GM23338 (cell line): ENCODE data around the gene TRAF3IP3. TPM values are rescaled to one million over a fixed set of nuclear protein-coding genes. Genes with fewer than 3 reads are reported as not detected.

Experiments
- ATAC-seq: fragments of 200-7000 bp; cut with Tn5 transposase; 3 replicates; pipeline ENCODE4 v1.9.1; 2020
- DNase-seq: peaks from one replicate; pipeline ENCODE4 v3.0.0-alpha.2; 2015; ENCODE audit warnings: low spot score
- H2AFZ ChIP-seq: fragments of 200-600 bp; sonication (generic); 2 replicates; pipeline ENCODE4 v1.8.0; 2016; ENCODE audit warnings: antibody characterized with exemption, mild to moderate bottlenecking, moderate library complexity
- H3F3A ChIP-seq: fragments of 200-600 bp; sonication (generic); replicated peaks from 2 replicates; pipeline ENCODE4 v1.8.0; 2017; ENCODE audit warnings: antibody characterized with exemption, mixed run types, low read depth
- H3K27ac ChIP-seq: fragments of 200-600 bp; sonication (generic); 2 replicates; pipeline ENCODE4 v1.6.1; 2016; ENCODE audit warnings: low read depth
- H3K27me3 ChIP-seq: fragments of 200-600 bp; sonication (generic); 2 replicates; pipeline ENCODE4 v1.8.0; 2016; ENCODE audit warnings: mild to moderate bottlenecking, mixed run types, moderate library complexity; ENCODE audit not compliant: insufficient read depth
- H3K36me3 ChIP-seq: fragments of 200-600 bp; sonication (generic); 2 replicates; pipeline ENCODE4 v1.8.0; 2016; ENCODE audit warnings: mild to moderate bottlenecking; ENCODE audit not compliant: insufficient read depth
- H3K4me1 ChIP-seq: fragments of 200-600 bp; sonication (generic); 2 replicates; pipeline ENCODE4 v1.8.0; 2016; ENCODE audit warnings: mild to moderate bottlenecking, moderate library complexity; ENCODE audit not compliant: insufficient read depth
- H3K4me2 ChIP-seq: fragments of 200-600 bp; sonication (generic); 2 replicates; pipeline ENCODE4 v1.7.1; 2017; ENCODE audit warnings: mixed run types
- H3K4me3 ChIP-seq: fragments of 200-600 bp; sonication (generic); 2 replicates; pipeline ENCODE4 v1.6.1; 2016; ENCODE audit warnings: mixed run types
- H3K79me2 ChIP-seq: fragments of 200-600 bp; sonication (generic); replicated peaks from 2 replicates; pipeline ENCODE4 v1.8.0; 2017; ENCODE audit warnings: mild to moderate bottlenecking; ENCODE audit not compliant: insufficient read depth
- H3K9me2 ChIP-seq: fragments of 200-600 bp; sonication (generic); 2 replicates; pipeline ENCODE4 v1.8.0; 2017; ENCODE audit not compliant: insufficient read depth
- H4K20me1 ChIP-seq: fragments of 200-600 bp; sonication (generic); replicated peaks from 2 replicates; pipeline ENCODE4 v1.8.0; 2017; ENCODE audit warnings: mild to moderate bottlenecking; ENCODE audit not compliant: insufficient read depth
- H3K27ac Mint-ChIP-seq: 2 replicates; pipeline ENCODE4 v1.8.0; 2020; ENCODE audit warnings: inconsistent platforms, mild to moderate bottlenecking, moderate library complexity, mixed read lengths
- H3K27me3 Mint-ChIP-seq: 3 replicates; pipeline ENCODE4 v1.8.0; 2022; ENCODE audit warnings: low read depth, mild to moderate bottlenecking, moderate library complexity, mixed read lengths, inconsistent platforms; ENCODE audit not compliant: insufficient read depth, poor library complexity
- H3K36me3 Mint-ChIP-seq: 3 replicates; pipeline ENCODE4 v1.8.0; 2021; ENCODE audit warnings: low read depth, mild to moderate bottlenecking, inconsistent platforms, moderate library complexity, mixed read lengths
- H3K4me1 Mint-ChIP-seq: 3 replicates; pipeline ENCODE4 v1.8.0; 2020; ENCODE audit warnings: mild to moderate bottlenecking, inconsistent platforms, mixed read lengths
- H3K4me3 Mint-ChIP-seq: 3 replicates; pipeline ENCODE4 v1.8.0; 2021; ENCODE audit warnings: moderate library complexity, mild to moderate bottlenecking, inconsistent platforms, mixed read lengths
- H3K9me3 Mint-ChIP-seq: 3 replicates; pipeline ENCODE4 v1.8.0; 2020; ENCODE audit warnings: moderate library complexity, mild to moderate bottlenecking, inconsistent platforms, mixed read lengths
- CREB1 ChIP-seq: fragments of 250-450 bp; sonication (Bioruptor Pico); IDR thresholded peaks from 2 replicates; pipeline ENCODE4 v1.5.0; 2020; ENCODE audit warnings: low read depth, mild to moderate bottlenecking, moderate library complexity
- ETS1 ChIP-seq: IDR thresholded peaks from 2 replicates; pipeline ENCODE4 v1.6.1; 2016; ENCODE audit warnings: antibody characterized with exemption
- EZH2 ChIP-seq: fragments of 200-600 bp; sonication (generic); IDR thresholded peaks from one replicate; pipeline ENCODE4 v1.8.0; 2017; ENCODE audit warnings: antibody characterized with exemption, mild to moderate bottlenecking, low read depth; ENCODE audit not compliant: unreplicated experiment
- EZH2phosphoT487 ChIP-seq: fragments of 200-600 bp; sonication (generic); IDR thresholded peaks from one replicate; pipeline ENCODE4 v1.8.1; 2018; ENCODE audit warnings: antibody characterized with exemption; ENCODE audit not compliant: unreplicated experiment
- JUNB ChIP-seq: IDR thresholded peaks from one replicate; pipeline ENCODE4 v1.6.1; 2016; ENCODE audit warnings: antibody characterized with exemption; ENCODE audit not compliant: unreplicated experiment
- NANOG ChIP-seq: IDR thresholded peaks from 2 replicates; pipeline ENCODE4 v1.6.1; 2016; ENCODE audit warnings: antibody characterized with exemption, borderline replicate concordance
- POLR2AphosphoS5 ChIP-seq: IDR thresholded peaks from 2 replicates; pipeline ENCODE4 v1.6.1; 2016; ENCODE audit warnings: antibody characterized with exemption, low read depth
- STAT1 ChIP-seq: IDR thresholded peaks from one replicate; pipeline ENCODE4 v1.6.1; 2016; ENCODE audit warnings: antibody characterized with exemption; ENCODE audit not compliant: unreplicated experiment
- ZNF114 ChIP-seq: fragments of 250-450 bp; sonication (Bioruptor Pico); IDR thresholded peaks from 2 replicates; pipeline ENCODE4 v1.5.0; 2020; ENCODE audit warnings: mild to moderate bottlenecking, moderate library complexity
- ZNF331 ChIP-seq: fragments of 250-450 bp; sonication (Bioruptor Pico); IDR thresholded peaks from 2 replicates; pipeline ENCODE4 v1.5.0; 2020; ENCODE audit warnings: low read depth, mild to moderate bottlenecking, moderate library complexity
- ZNF462 ChIP-seq: fragments of 250-450 bp; sonication (Bioruptor Pico); IDR thresholded peaks from 2 replicates; pipeline ENCODE4 v1.5.0; 2020; ENCODE audit warnings: mild to moderate bottlenecking, moderate library complexity
- polyA plus RNA-seq: library from polyadenylated mRNA; unstranded; fragments of >200 nt; fragmentation: Nextera tagmentation; extraction: Ambion mirVana; gene quantifications from 2 replicates; pipeline ENCODE4 v1.2.1, GENCODE V29; 2016
- total RNA-seq: library from RNA; depleted of rRNA; stranded (reverse); fragments of >200 nt; shearing (Covaris generic); gene quantifications from 2 replicates; pipeline ENCODE4 v1.2.3, GENCODE V29; 2014

TRAF3IP3 gene
- total and polyA plus RNA-seq, 2 experiments from 2014 or later, result not detected

DNA sequence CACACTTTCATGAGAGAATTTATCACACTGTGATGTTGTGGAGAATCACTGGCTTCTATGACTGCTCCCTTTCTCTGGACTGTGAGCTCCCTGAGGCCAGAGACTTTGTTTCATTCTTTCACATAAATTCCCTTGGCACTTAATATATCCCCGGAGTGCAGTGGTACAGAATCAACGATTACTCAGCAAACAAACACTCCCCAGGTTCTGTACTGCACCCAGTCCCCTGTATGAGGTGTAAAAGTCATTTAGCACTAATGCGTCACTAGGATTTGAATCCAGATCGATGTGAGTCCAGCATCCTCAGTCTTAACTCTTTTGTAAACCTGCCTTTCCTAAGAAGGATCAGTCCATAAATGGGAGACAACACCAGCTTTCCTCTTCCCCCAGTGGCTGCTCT lies 65.1 kb downstream of the TRAF3IP3 start:
- no peak overlapping the region for H3K27ac ChIP-seq
- ATAC-seq (no peak), DNase-seq (no peak)
- H3K4me1 Mint-ChIP-seq, result peaks cover 6% of the 10 kb centered on the region
- no peak overlapping the region for H3K27ac Mint-ChIP-seq
- no peak overlapping the region for H3K4me3 Mint-ChIP-seq
- no peaks in the 10 kb centered on the region for H3K9me2 ChIP-seq
- H3K36me3 ChIP-seq, result no peaks in the 10 kb centered on the region
- no peak for TF ChIP-seq CREB1 (CRISPR knock-in tag)
- H3K4me1 ChIP-seq, result no peaks in the 10 kb centered on the region
- no peak overlapping the region for H3K4me2 ChIP-seq
- no peaks in the 10 kb centered on the region for H3F3A ChIP-seq
- H3K36me3 Mint-ChIP-seq, result no peaks in the 10 kb centered on the region
- H3K27me3 Mint-ChIP-seq, result peaks cover 8% of the 10 kb centered on the region
- no peak overlapping the region for H3K4me3 ChIP-seq
- no peak overlapping the region for H2AFZ ChIP-seq
- H3K79me2 ChIP-seq, result no peaks in the 10 kb centered on the region
- H3K27me3 ChIP-seq, result no peaks in the 10 kb centered on the region
- H3K9me3 Mint-ChIP-seq, result no peaks in the 10 kb centered on the region; the same call in 2 of the 3 replicates
- H4K20me1 ChIP-seq, result no peaks in the 10 kb centered on the region

GRCh38 chr1:209822706-209823105 lies 66.9 kb downstream of the TRAF3IP3 start:
- H3K4me1 ChIP-seq, result no peaks in the 10 kb centered on the region; the same call in 1 of the 2 replicates
- no peak overlapping the region for H3K27ac ChIP-seq
- no peaks in the 10 kb centered on the region for H3K79me2 ChIP-seq
- H3K9me2 ChIP-seq, result no peaks in the 10 kb centered on the region
- no peak overlapping the region for H3K27ac Mint-ChIP-seq
- peaks cover 3% of the 10 kb centered on the region for H3K4me1 Mint-ChIP-seq
- ATAC-seq, result no peak; the same call in 2 of the 3 replicates
- H3K4me3 Mint-ChIP-seq, result no peak overlapping the region
- no peak overlapping the region for H3K4me2 ChIP-seq
- no peak for DNase-seq
- H3F3A ChIP-seq, result no peaks in the 10 kb centered on the region
- TF ChIP-seq STAT1, result no peak
- TF ChIP-seq JUNB, result no peak
- TF ChIP-seq NANOG, result no peak
- TF ChIP-seq ZNF462 (CRISPR knock-in tag), result no peak
- no peak for TF ChIP-seq EZH2
- no peak for TF ChIP-seq CREB1 (CRISPR knock-in tag)
- TF ChIP-seq EZH2phosphoT487, result no peak
- no peak for TF ChIP-seq ETS1
- TF ChIP-seq POLR2AphosphoS5, result no peak
- no peak for TF ChIP-seq ZNF114 (CRISPR knock-in tag)
- no peak for TF ChIP-seq ZNF331 (CRISPR knock-in tag)
- H4K20me1 ChIP-seq, result no peaks in the 10 kb centered on the region
- H3K27me3 ChIP-seq, result no peaks in the 10 kb centered on the region
- no peaks in the 10 kb centered on the region for H3K36me3 ChIP-seq
- H3K9me3 Mint-ChIP-seq, result no peaks in the 10 kb centered on the region; the same call in 2 of the 3 replicates
- H3K4me3 ChIP-seq, result no peak overlapping the region
- peak overlapping the region; percentile 8; the same call in 1 of the 2 replicates for H2AFZ ChIP-seq
- H3K36me3 Mint-ChIP-seq, result no peaks in the 10 kb centered on the region
- H3K27me3 Mint-ChIP-seq, result peaks cover 4% of the 10 kb centered on the region
